K562 (cell line): ENCODE data around the gene DNAJB6. TPM values are rescaled to one million over a fixed set of nuclear protein-coding genes. Genes with fewer than 3 reads are reported as not detected.
A peak's percentile ranks its signal among the peaks of the same experiment; 100 is the strongest.

Experiments
- ATAC-seq: fragments of 200-7000 bp; cut with Tn5 transposase; 3 replicates; pipeline ENCODE4 v1.9.1; 2020; ENCODE audit warnings: moderate library complexity
- BruUV-seq: library from RNA; stranded (reverse); fragments of 400-500 nt; replicated peaks from 2 replicates; lab custom pipeline; 2021; lab: Mats Ljungman, UMichigan
- CTCF ChIA-PET: fragments of 300-600 bp; formaldehyde crosslinking; extraction: SDS; loops from one replicate; lab custom pipeline; 2021; ENCODE audit warnings: low intra/inter-chr PET ratio; lab: Yijun Ruan, JAX
- POLR2A ChIA-PET: fragments of 300-600, 350-650 bp; sonication (Branson Sonifier 250); formaldehyde crosslinking; extraction: SDS; loops from one replicate; lab custom pipeline; 2021; ENCODE audit warnings: antibody characterized with exemption, inconsistent platforms; lab: Yijun Ruan, JAX
- DNase-seq, 4 experiments: peaks; one replicate each; pipeline versions ENCODE4 v3.0.0 to v3.0.0-alpha.2; 2011 to 2018; ENCODE audit warnings: low spot score in 3 of 4, mixed read lengths in 3 of 4; ENCODE audit errors: extremely low read depth in 1 of 4
- FAIRE-seq: peaks from 2 replicates; lab custom pipeline; 2011; peaks lifted over from hg19 to GRCh38; lab: Jason Lieb, UNC
- H2AFZ ChIP-seq: 2 replicates; pipeline ENCODE4 v1.6.0; 2011; ENCODE audit warnings: low read depth, low read length, control low read depth, inconsistent platforms
- H3K27ac ChIP-seq: fragments of 200-600 bp; 3 replicates; pipeline ENCODE4 v1.8.0; 2011; ENCODE audit warnings: low read depth, mild to moderate bottlenecking, control low read depth, inconsistent platforms, low read length, moderate library complexity, mixed read lengths; ENCODE audit errors: extremely low read depth
- H3K27me3 ChIP-seq, 2 experiments: fragments of 300-600 bp in 1 of 2; 2 replicates in 1 of 2; 3 replicates in 1 of 2; pipeline versions ENCODE4 v1.6.0 to v1.8.0; 2011; ENCODE audit warnings: inconsistent platforms in 2 of 2, low read length in 2 of 2, mild to moderate bottlenecking in 1 of 2, mixed read lengths in 1 of 2, moderate library complexity in 1 of 2; ENCODE audit not compliant: control insufficient read depth in 2 of 2, insufficient read depth in 2 of 2
- H3K36me3 ChIP-seq: fragments of 300-600 bp; 3 replicates; pipeline ENCODE4 v1.8.0; 2011; ENCODE audit warnings: mild to moderate bottlenecking, low read length, inconsistent platforms; ENCODE audit not compliant: control insufficient read depth, insufficient read depth
- H3K4me1 ChIP-seq, 2 experiments: fragments of 200-600 bp in 1 of 2; replicated peaks in 1 of 2; 2 replicates in 1 of 2; 3 replicates in 1 of 2; pipeline versions ENCODE4 v1.5.1 to v1.8.0; 2011; ENCODE audit warnings: inconsistent platforms in 2 of 2, low read length in 2 of 2, mild to moderate bottlenecking in 1 of 2, mixed read lengths in 1 of 2, moderate library complexity in 1 of 2; ENCODE audit not compliant: control insufficient read depth in 2 of 2, insufficient read depth in 2 of 2
- H3K4me2 ChIP-seq: 2 replicates; pipeline ENCODE4 v1.6.1; 2011; ENCODE audit warnings: low read length, control low read depth, inconsistent platforms, mixed read lengths; ENCODE audit not compliant: insufficient read depth
- H3K4me3 ChIP-seq: fragments of 200-600 bp; sonication (generic), shearing (Covaris generic); 2 replicates; pipeline ENCODE4 v1.5.1; 2016; ENCODE audit warnings: control low read depth, inconsistent platforms
- H3K79me2 ChIP-seq: fragments of 200-600 bp; 3 replicates; pipeline ENCODE4 v1.8.0; 2011; ENCODE audit warnings: low read length, inconsistent platforms; ENCODE audit not compliant: control insufficient read depth, insufficient read depth
- H3K9ac ChIP-seq, 2 experiments: 2 replicates each; pipeline versions ENCODE4 v1.6.0 to v1.6.1; 2011; ENCODE audit warnings: low read depth in 2 of 2, low read length in 2 of 2, control low read depth in 1 of 2, inconsistent platforms in 1 of 2, mild to moderate bottlenecking in 1 of 2, mixed read lengths in 1 of 2; ENCODE audit not compliant: insufficient read depth in 1 of 2
- H3K9me1 ChIP-seq: one replicate; pipeline ENCODE4 v1.6.0; 2011; ENCODE audit warnings: inconsistent platforms, mild to moderate bottlenecking, low read length, moderate library complexity; ENCODE audit not compliant: control insufficient read depth, insufficient read depth
- H3K9me3 ChIP-seq: replicated peaks from 2 replicates; pipeline ENCODE4 v1.5.1; 2011; ENCODE audit warnings: low read depth, low read length, inconsistent platforms; ENCODE audit not compliant: control insufficient read depth, insufficient read depth
- H4K20me1 ChIP-seq: replicated peaks from 2 replicates; pipeline ENCODE4 v1.6.1; 2011; ENCODE audit warnings: low read length, inconsistent platforms, mixed read lengths; ENCODE audit not compliant: control insufficient read depth, insufficient read depth
- ARNT ChIP-seq, 2 experiments: fragments of 450-650 bp; IDR thresholded peaks; 2 replicates each; pipeline ENCODE4 v1.6.1; 2016; ENCODE audit warnings: mild to moderate bottlenecking in 1 of 2
- ATF7 ChIP-seq: fragments of 450-650 bp; IDR thresholded peaks from 2 replicates; pipeline ENCODE4 v1.7.1; 2014; ENCODE audit warnings: mild to moderate bottlenecking, moderate library complexity
- CBX3 ChIP-seq, 2 experiments: IDR thresholded peaks; 1 replicate in 1 of 2; 2 replicates in 1 of 2; pipeline ENCODE4 v1.6.1; 2012; ENCODE audit warnings: inconsistent platforms in 2 of 2, low read length in 2 of 2, borderline replicate concordance in 1 of 2, control low read depth in 1 of 2
- FOXJ2 ChIP-seq: fragments of 200-800 bp; sonication (Bioruptor generic); IDR thresholded peaks from 2 replicates; pipeline ENCODE4 v1.6.1; 2016; ENCODE audit warnings: missing genetic modification characterization, missing compliant biosample characterization
- KHSRP ChIP-seq: fragments of 450-650 bp; IDR thresholded peaks from 2 replicates; pipeline ENCODE4 v1.6.1; 2017
- POLR2AphosphoS5 ChIP-seq: IDR thresholded peaks from 2 replicates; pipeline ENCODE4 v1.6.1; 2011; ENCODE audit warnings: mild to moderate bottlenecking, low read depth, low read length, moderate library complexity; ENCODE audit not compliant: control insufficient read depth, insufficient read depth
- RB1 ChIP-seq: fragments of 450-650 bp; IDR thresholded peaks from 2 replicates; pipeline ENCODE4 v1.6.1; 2017; ENCODE audit warnings: low read depth, mild to moderate bottlenecking
- ZNF140 ChIP-seq: fragments of 250-450 bp; sonication (Bioruptor Pico); IDR thresholded peaks from 2 replicates; pipeline ENCODE4 v1.8.0; 2021; ENCODE audit warnings: moderate library complexity, mild to moderate bottlenecking, inconsistent platforms
- ZNF263 ChIP-seq: sonication (generic); formaldehyde crosslinking; IDR thresholded peaks from 2 replicates; pipeline ENCODE4 v1.8.0; 2022; ENCODE audit warnings: mild to moderate bottlenecking, missing genetic modification reagents, borderline replicate concordance
- WGBS: fragments of 100-300 bp; shearing (Covaris generic); methylation state at CpG from one replicate; pipeline ENCODE4 v1.1.6; 2016; ENCODE audit warnings: low coverage, mixed read lengths; ENCODE audit not compliant: insufficient coverage; ENCODE audit errors: missing lambda C conversion rate; 5-methylcytosine and 5-hydroxymethylcytosine counted together
- in situ Hi-C: fragments of 300-500 bp; cut with MboI; formaldehyde crosslinking; loops from 4 replicates; pipeline ENCODE4 v1.15.0; 2018; ENCODE audit warnings: inconsistent platforms, mixed read lengths
- intact Hi-C: fragments of 100-400 bp; cut with micrococcal nuclease; formaldehyde crosslinking; loops from 2 replicates; pipeline ENCODE4 v1.14.2; 2022
- polyA plus RNA-seq, 8 experiments: library from polyadenylated mRNA; depleted of rRNA in 4 of 8; stranded (reverse) in 5 of 8; unstranded in 3 of 8; fragments of >200 nt; fragmentation: Nextera tagmentation in 2 of 8; fragmentation: Illumina TruSeq in 1 of 8; extraction: Ambion mirVana in 2 of 8; extraction: Trizol in 1 of 8; gene quantifications; 2 replicates each; pipeline versions ENCODE4 v1.2.1 to v1.2.3, GENCODE V29; 2011 to 2014; ENCODE audit warnings: inconsistent platforms in 1 of 8, missing spikeins in 1 of 8
- total RNA-seq, 7 experiments: library from RNA; depleted of rRNA in 6 of 7; stranded (reverse); fragments of >200 nt in 6 of 7; fragmentation: Illumina TruSeq in 2 of 7; extraction: Trizol in 2 of 7; gene quantifications; 2 replicates each; pipeline versions ENCODE4 v1.2.1 to v1.2.3, GENCODE V29; 2011 to 2021; ENCODE audit warnings: low replicate concordance in 1 of 7
- TF ChIP-seq, protein P1 (sequence below), 2 experiments: fragments of 450-650 bp in 1 of 2; IDR thresholded peaks; 2 replicates each; pipeline ENCODE4 v1.6.1; 2011 to 2017; ENCODE audit warnings: low read depth in 2 of 2, antibody characterized with exemption in 1 of 2, borderline replicate concordance in 1 of 2, low read length in 1 of 2, mild to moderate bottlenecking in 1 of 2, mixed read lengths in 1 of 2; ENCODE audit not compliant: control insufficient read depth in 1 of 2
- TF ChIP-seq, protein P2 (sequence below): fragments of 450-650 bp; IDR thresholded peaks from 2 replicates; pipeline ENCODE4 v1.6.1; 2016
- TF ChIP-seq, protein P3 (sequence below): fragments of 250-450 bp; sonication (Bioruptor Pico); IDR thresholded peaks from 2 replicates; pipeline ENCODE4 v1.8.0; 2021; ENCODE audit warnings: borderline replicate concordance, mild to moderate bottlenecking, moderate library complexity; ENCODE audit not compliant: poor library complexity, severe bottlenecking

The DNAJB6 gene
- total and polyA plus RNA-seq, 9 of the 15 experiments (the other 6 are each of a cell fraction or from before 2014, with no cell fraction given): 84.5 to 158 (median 135) TPM

DNA sequence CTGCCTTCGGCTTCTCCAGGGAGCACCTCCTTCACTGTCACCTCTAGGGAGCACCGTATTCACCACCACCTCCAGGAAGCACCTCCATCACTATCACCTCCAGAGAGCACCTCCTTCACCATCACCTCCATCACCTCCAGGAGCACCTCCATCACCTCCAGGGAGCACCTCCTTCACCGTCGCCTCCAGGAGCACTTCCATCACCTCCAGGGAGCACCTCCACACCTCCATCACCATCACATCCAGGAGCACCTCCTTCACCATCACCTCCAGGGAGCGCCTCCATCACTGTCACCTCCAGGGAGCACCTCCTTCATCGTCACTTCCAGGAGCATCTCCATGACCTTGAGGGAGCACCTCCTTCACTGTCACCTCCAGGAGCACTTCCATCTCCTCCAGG lies 102.3 kb downstream of the DNAJB6 start:
- Histone ChIP-seq H3K36me3 (no peaks in the 10 kb centered on the region), H3K4me1 (peaks cover 0 to 12% of the 10 kb centered on the region in 2 experiments; a peak in 1 of 5 replicates), H3K4me3 (no peak overlapping the region), H4K20me1 (no peaks in the 10 kb centered on the region; the same call in 1 of the 2 replicates), H3K4me2 (no peak overlapping the region), H2AFZ (no peak overlapping the region), H3K79me2 (no peaks in the 10 kb centered on the region), H3K9ac (no peak overlapping the region), H3K9me1 (no peaks in the 10 kb centered on the region), H3K9me3 (no peaks in the 10 kb centered on the region), H3K27ac (no peak overlapping the region), H3K27me3 (peaks cover 32 to 68% of the 10 kb centered on the region in 2 experiments)
- FAIRE-seq (no peak), DNase-seq (no peak), ATAC-seq (no peak)
- ChIA-PET CTCF (no interaction called here), POLR2A (interaction anchor here (0.9 kb wide), 1 partner anchor 13 kb away, joined by 4 read pairs; no protein-coding TSS in a partner anchor)
- in situ Hi-C loops: no loop called here
- TF ChIP-seq ARNT (IDR thresholded peaks at IDR 0.05) (no peak), ZNF263 (CRISPR knock-in tag) (peak; percentile 98), RB1 (no peak), POLR2AphosphoS5 (no peak), CBX3 (IDR thresholded peaks at IDR 0.05; ENCODE audit: borderline replicate concordance in 1 of 2, low read length in 2 of 2) (no peak), ZNF140 (no peak), ATF7 (no peak), KHSRP (no peak), FOXJ2 (tag) (no peak)
- TF ChIP-seq, protein P1, sequence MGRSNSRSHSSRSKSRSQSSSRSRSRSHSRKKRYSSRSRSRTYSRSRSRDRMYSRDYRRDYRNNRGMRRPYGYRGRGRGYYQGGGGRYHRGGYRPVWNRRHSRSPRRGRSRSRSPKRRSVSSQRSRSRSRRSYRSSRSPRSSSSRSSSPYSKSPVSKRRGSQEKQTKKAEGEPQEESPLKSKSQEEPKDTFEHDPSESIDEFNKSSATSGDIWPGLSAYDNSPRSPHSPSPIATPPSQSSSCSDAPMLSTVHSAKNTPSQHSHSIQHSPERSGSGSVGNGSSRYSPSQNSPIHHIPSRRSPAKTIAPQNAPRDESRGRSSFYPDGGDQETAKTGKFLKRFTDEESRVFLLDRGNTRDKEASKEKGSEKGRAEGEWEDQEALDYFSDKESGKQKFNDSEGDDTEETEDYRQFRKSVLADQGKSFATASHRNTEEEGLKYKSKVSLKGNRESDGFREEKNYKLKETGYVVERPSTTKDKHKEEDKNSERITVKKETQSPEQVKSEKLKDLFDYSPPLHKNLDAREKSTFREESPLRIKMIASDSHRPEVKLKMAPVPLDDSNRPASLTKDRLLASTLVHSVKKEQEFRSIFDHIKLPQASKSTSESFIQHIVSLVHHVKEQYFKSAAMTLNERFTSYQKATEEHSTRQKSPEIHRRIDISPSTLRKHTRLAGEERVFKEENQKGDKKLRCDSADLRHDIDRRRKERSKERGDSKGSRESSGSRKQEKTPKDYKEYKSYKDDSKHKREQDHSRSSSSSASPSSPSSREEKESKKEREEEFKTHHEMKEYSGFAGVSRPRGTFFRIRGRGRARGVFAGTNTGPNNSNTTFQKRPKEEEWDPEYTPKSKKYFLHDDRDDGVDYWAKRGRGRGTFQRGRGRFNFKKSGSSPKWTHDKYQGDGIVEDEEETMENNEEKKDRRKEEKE (IDR thresholded peaks at IDR 0.05; ENCODE audit: borderline replicate concordance in 1 of 2, control insufficient read depth in 1 of 2, low read depth in 2 of 2, low read length in 1 of 2): no peak
- TF ChIP-seq, protein P2, sequence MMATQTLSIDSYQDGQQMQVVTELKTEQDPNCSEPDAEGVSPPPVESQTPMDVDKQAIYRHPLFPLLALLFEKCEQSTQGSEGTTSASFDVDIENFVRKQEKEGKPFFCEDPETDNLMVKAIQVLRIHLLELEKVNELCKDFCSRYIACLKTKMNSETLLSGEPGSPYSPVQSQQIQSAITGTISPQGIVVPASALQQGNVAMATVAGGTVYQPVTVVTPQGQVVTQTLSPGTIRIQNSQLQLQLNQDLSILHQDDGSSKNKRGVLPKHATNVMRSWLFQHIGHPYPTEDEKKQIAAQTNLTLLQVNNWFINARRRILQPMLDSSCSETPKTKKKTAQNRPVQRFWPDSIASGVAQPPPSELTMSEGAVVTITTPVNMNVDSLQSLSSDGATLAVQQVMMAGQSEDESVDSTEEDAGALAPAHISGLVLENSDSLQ: 0 out of 2 replicates have a peak, but pooled peaks have one; percentile 8
- TF ChIP-seq, protein P3, sequence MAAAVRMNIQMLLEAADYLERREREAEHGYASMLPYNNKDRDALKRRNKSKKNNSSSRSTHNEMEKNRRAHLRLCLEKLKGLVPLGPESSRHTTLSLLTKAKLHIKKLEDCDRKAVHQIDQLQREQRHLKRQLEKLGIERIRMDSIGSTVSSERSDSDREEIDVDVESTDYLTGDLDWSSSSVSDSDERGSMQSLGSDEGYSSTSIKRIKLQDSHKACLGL (CRISPR knock-in tag): no peak
- BruUV-seq: no TSS peak
- 38% methylated on average over 6 of the region's 6 CpGs for WGBS
- intact Hi-C loops: loop anchor here (10.0 kb wide), 1 partner anchor 916 kb away; no protein-coding TSS in a partner anchor
